GM19238 (cell line): ENCODE results near the gene PLA2G4B.

Experiments
- DNase-seq: peaks from one replicate; pipeline ENCODE4 v3.0.0; 2011; ENCODE audit warnings: low spot score; ENCODE audit not compliant: insufficient read length

The PLA2G4B gene

DNA sequence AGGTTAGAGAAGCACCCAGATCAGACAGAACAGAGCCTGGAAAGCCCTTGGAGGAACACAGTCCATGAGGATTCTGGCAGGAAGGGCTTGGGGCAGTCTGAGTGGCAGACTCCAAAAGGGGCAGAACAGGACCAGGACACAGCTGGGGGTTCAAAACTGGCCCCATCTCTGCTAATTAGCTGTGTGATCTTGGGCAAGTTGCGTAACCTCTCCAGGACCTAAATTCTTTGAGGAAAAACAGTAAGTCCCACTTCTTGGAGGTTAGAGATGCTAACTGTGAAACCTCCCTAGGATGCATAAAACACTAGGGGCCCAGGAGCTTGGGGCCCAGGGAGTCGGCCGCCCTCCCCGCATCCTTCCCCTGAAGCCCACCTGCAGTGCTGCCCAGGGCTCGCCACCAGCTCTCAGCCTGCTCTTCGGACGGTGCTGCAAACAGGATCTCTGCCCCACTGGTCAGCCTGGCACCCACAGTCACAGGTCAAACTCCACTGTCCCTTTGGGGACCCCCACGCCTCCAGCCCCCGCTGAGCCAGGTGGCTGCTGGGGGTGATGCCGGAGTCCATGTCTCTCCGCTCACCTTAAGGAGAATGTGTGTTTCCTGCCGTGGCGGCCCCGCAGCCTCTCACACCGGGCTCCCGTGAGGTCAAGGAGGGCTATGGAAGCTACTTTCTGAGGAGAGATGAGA lies 12.0 kb downstream of the PLA2G4B start:
- no peak for DNase-seq

GRCh38 chr15:41851167-41851523 lies 12.5 kb downstream of the PLA2G4B start:
- DNase-seq, result no peak

- DNase-seq, result no peak
Measured at GRCh38 chr15:41851755-41852370, 13.2 kb downstream of the PLA2G4B start.

DNA sequence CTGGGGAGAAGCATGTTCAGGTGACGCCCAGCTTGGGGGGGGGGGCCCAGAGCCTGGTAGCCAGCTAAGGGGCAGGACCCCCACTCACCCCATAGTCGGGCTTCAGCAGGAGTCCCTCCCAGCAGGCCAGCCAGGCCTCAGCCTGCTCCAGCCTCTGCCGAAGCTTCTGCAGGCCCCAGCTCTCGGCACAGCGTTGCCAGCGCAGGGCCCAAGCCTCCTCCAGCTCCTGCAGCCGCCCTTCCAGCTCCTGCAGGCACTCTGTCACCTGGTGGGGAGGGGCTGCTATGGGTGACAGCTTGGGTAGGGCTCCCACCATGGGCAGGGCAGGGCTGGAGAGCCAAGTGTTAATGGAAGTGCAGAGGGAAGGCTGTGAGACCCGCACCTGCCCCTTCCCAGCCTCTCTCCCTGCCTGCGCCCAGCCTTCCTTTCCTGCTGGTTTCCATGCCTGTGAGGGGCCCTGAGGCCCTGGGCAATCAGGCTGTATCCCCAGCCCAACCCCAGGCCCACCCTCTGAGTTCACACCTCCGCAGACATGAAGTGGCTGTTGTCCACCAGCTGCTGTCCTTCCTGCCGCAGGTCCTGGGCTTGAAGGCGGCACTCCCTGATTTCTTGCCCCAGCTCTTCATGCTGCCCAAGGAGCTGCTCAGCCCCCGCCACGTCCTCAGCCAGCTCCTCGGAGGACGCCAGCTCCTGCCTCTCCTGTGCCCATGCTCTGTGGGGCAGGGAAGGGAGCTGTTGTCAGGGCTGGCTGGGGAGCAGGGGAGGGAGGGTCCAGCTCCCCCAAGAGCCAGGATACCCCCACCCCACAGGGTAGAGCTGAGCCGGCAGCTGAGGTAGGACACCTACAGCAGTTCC lies 14.3 kb downstream of the PLA2G4B start:
- DNase-seq, result no peak

DNA sequence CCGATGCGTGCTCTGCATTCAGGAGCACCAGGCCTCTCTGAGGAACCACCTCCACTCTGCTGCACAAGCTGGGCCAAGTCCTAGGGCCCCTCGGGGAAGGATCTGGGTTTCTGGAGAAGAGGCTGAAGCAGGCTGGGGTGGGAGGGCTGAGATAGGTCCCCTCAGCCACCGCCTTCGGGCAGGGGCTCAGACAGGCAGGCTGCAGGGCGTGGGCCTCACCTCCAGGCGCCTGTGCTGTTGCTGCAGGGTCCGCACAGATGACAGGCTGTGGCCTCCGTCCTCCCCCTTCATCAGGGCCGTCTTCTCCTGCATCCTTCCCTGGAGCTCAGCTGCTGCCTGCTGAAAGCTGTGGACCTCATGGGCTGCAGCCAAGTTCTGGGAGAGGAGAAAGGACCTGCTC lies 15.2 kb downstream of the PLA2G4B start:
- DNase-seq, result no peak

- no peak for DNase-seq
Measured at GRCh38 chr15:41854443-41854842, 15.8 kb downstream of the PLA2G4B start.

GRCh38 chr15:41855261-41855961 lies 16.8 kb downstream of the PLA2G4B start:
- DNase-seq, result no peak

DNA sequence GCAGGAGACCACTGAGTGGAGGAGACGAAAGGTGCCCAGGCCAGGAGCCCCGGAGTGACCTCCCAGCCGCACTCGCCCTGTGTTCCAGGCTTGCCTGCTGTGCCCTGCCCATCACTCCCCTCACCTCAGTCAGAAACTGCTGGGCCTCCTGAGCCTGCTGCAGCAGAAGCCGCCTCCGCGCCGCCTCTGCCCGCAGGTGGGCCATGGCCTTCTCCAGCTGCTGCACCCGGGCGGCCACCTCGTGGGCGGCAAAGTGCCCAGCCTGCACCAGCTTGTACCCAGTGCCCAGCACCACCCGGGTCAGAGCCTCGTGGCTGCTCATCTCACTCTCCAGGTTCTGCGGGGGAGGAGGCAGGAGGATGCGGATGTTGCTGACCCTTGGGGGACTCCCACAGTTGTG lies 17.6 kb downstream of the PLA2G4B start:
- no peak for DNase-seq

- no peak for DNase-seq
Measured at GRCh38 chr15:41856716-41857115, 18.1 kb downstream of the PLA2G4B start.

- DNase-seq, result no peak
Measured at GRCh38 chr15:41857316-41857715, 18.7 kb downstream of the PLA2G4B start.

- no peak for DNase-seq
Measured at GRCh38 chr15:41858756-41859155, 20.1 kb downstream of the PLA2G4B start.

DNA sequence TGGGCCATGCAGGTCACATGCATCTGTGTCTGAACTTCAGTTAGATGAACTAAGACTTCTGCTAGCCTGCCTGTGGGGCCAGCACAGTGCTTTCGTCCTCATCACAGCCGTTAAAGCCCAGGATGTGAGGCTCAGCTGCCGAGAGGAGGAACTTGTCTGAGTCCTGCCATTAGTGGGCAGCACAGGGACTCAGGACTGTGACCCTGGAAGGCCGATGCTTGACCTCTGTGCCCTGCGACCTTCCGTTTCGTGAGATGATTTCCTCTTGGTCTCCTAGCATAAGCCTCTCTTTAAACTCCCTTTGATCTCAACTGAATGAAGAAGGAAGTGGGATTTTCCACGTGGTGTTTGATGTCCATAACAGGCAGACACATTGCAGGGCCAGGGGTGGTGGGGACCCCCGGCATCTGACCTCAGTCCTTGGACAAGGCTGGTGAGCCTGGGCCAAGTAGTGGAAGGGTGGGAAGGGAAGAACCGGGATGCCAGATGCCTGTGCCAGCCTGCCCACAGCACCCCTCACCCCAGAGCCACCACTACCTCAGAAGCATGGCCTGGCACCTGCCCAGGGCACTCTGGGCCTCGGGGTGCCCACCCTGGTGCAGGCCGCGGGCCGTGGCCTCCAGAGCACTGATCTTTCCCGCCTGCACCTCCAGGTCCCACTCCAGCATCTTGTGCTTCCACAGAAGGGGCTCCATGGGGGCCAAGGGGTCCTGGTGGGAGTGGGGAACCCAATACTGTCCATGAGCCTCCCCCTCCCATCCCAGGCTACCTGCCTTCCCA lies 21.6 kb downstream of the PLA2G4B start:
- no peak for DNase-seq

DNA sequence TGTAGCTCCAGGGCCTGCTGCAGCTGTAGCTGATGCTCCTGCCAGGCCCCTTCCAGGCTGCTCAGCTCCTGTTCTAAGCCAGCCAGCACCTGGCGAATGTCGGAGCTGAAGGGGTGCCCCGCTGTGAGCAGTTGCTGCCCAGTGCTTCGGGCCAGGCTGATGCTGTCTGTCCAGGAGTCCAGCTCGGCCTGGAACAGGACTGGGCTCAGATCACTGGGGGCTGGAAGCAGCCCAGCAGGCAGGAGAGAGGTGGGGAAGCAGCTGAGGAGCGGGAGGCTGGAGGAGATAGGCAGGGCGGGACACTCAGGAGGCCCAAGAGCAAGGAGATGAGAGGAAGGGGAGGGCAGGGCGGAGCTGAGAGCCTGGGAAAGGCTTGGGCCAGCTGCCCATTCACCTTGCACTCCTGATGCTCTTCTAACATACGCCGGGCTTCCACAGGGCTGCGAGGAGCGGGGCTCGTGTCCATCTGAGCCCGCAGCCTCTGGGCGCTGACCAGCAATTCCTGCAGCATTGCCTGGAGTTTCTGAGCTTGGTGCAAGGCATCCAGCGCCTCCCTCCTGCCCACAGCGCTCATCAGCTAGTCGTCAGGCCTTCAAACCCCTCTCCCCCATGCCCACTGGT lies 23.2 kb downstream of the PLA2G4B start:
- no peak for DNase-seq

GRCh38 chr15:41862515-41863116 lies 24.0 kb downstream of the PLA2G4B start:
- DNase-seq, result no peak

- DNase-seq, result no peak
Measured at GRCh38 chr15:41865490-41866055, 26.9 kb downstream of the PLA2G4B start.

DNA sequence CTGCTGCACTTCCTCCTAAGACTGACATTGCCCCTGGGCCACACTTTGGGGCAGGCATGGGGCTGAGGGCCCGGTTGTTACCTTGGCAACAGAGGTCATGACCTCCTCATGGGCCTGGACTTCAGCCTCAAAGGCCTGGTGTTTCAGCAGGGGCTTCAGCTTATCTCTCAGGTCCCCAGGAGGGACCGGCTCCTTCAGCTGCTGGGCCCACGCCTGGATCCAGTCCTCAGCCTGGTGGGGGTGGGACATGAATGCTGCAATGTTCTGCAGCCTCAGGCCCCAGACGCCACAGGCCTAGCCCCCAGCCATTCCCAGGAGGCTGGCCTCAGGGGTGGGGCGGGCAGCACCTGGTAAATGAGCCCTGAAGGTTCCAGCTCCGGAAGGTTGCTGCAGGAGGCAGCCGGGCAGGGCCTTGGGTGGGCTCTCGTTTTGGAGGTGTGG lies 27.6 kb downstream of the PLA2G4B start:
- no peak for DNase-seq

DNA sequence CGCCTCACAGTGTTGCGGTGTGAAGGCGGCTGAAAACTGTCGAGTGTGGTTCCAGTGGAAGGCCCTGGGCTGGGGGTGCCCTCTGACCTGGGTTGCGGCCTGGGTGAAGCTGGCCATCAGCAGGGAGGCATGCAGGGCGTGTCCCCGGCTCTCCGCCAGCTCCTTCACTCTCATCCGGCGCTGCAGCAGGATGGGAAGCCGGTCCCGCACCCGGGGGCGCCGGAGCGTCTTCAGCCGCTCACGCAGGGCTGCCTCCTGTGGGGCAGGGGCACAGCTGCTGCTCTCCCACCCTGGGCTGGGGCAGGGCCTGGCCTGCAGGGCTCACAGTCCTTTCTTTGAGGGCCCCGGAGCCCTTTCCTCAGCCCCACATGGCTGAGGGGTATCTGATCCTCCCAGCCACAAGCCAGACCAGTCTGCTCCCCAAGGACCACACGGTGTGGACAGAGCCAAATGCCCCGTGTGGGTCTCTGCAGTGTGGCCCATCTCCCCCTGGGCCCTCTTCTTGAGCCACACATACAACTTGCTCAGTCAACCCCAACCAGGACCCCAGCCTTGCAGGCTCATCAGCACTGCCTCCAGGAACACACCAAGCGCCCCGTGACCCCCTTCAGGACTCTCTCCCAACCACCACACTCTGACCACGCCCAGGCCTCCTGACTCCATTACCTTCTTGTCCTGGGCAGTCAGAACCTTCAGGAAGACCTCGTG lies 28.4 kb downstream of the PLA2G4B start:
- DNase-seq, result no peak

DNA sequence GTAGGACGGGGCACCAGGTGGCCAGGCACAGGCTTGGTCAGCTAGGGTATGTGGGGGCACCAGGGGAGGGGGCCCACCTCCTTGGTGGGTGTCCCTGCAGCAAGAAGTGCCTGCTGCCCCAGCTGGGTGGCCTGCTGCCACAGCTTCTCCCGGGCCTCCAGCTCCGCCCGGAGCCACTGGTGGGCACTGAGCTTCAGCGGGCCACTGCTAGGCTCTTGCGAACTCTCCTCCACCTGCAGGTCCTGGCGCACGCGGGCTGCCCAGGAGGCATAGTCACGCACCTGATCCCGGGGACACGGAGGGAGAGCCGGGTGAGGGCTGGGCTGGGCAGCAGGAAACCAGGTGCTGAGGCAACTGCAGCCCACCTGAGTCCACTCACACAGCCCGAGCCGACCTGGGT lies 29.7 kb downstream of the PLA2G4B start:
- DNase-seq, result no peak
